HepG2 (cell line): ENCODE data around the gene ADD2. TPM values are rescaled to one million over a fixed set of nuclear protein-coding genes. Genes with fewer than 3 reads are reported as not detected.

Experiments
- ATAC-seq: fragments of 200-7000 bp; cut with Tn5 transposase; 3 replicates; pipeline ENCODE4 v1.9.1; 2020; ENCODE audit warnings: mild to moderate bottlenecking, moderate library complexity
- BruUV-seq: library from RNA; stranded (reverse); fragments of 400-500 nt; replicated peaks from 2 replicates; lab custom pipeline; 2021; lab: Mats Ljungman, UMichigan
- CTCF ChIA-PET: fragments of 300-600 bp; formaldehyde crosslinking; extraction: SDS; loops from one replicate; lab custom pipeline; 2021; ENCODE audit warnings: low total read pairs, inconsistent platforms, low intra/inter-chr PET ratio; lab: Yijun Ruan, JAX
- POLR2A ChIA-PET: fragments of 350-600 bp; sonication (Branson Sonifier 250); formaldehyde crosslinking; loops from one replicate; lab custom pipeline; 2020; ENCODE audit warnings: antibody characterized with exemption, inconsistent platforms; lab: Yijun Ruan, JAX
- DNase-seq: peaks from one replicate; pipeline ENCODE4 v3.0.0-alpha.2; 2015; ENCODE audit warnings: low spot score
- FAIRE-seq: peaks from 3 replicates; lab custom pipeline; 2011; peaks lifted over from hg19 to GRCh38; lab: Jason Lieb, UNC
- H2AFZ ChIP-seq: one replicate; pipeline ENCODE4 v1.6.1; 2011; ENCODE audit warnings: low read length, inconsistent platforms
- H3K27ac ChIP-seq: fragments of 300-600 bp; 3 replicates; pipeline ENCODE4 v1.8.0; 2011; ENCODE audit warnings: mixed run types, mild to moderate bottlenecking, mixed read lengths, low read length, inconsistent platforms; ENCODE audit not compliant: insufficient read depth; ENCODE audit errors: extremely low read length
- H3K27me3 ChIP-seq, 2 experiments: fragments of 200-600 bp in 1 of 2; 2 replicates in 1 of 2; 3 replicates in 1 of 2; pipeline versions ENCODE4 v1.6.0 to v1.8.0; 2011; ENCODE audit warnings: low read length in 2 of 2, mild to moderate bottlenecking in 2 of 2, moderate library complexity in 2 of 2, inconsistent platforms in 1 of 2; ENCODE audit not compliant: insufficient read depth in 2 of 2, control insufficient read depth in 1 of 2
- H3K36me3 ChIP-seq, 2 experiments: fragments of 200-600 bp in 1 of 2; replicated peaks in 1 of 2; 2 replicates in 1 of 2; 3 replicates in 1 of 2; pipeline versions ENCODE4 v1.5.1 to v1.8.0; 2011; ENCODE audit warnings: low read length in 2 of 2, inconsistent platforms in 1 of 2; ENCODE audit not compliant: insufficient read depth in 2 of 2, control insufficient read depth in 1 of 2
- H3K4me1 ChIP-seq: 2 replicates; pipeline ENCODE4 v1.5.1; 2012; ENCODE audit warnings: low read length, inconsistent platforms; ENCODE audit not compliant: insufficient read depth
- H3K4me2 ChIP-seq: 2 replicates; pipeline ENCODE4 v1.6.0; 2011; ENCODE audit warnings: low read depth, low read length, inconsistent platforms
- H3K4me3 ChIP-seq, 3 experiments: fragments of 200-600 bp in 1 of 3; sonication (generic), shearing (Covaris generic) in 1 of 3; replicated peaks in 1 of 3; 2 replicates each; pipeline ENCODE4 v1.5.1; 2011 to 2016; ENCODE audit warnings: low read length in 3 of 3, inconsistent platforms in 2 of 3, low read depth in 2 of 3, mild to moderate bottlenecking in 2 of 3, control low read depth in 1 of 3, mixed read lengths in 1 of 3; ENCODE audit not compliant: insufficient read depth in 1 of 3
- H3K79me2 ChIP-seq: one replicate; pipeline ENCODE4 v1.6.1; 2011; ENCODE audit warnings: low read length, inconsistent platforms; ENCODE audit not compliant: insufficient read depth
- H3K9ac ChIP-seq: 2 replicates; pipeline ENCODE4 v1.6.0; 2011; ENCODE audit warnings: mild to moderate bottlenecking, low read depth, low read length, inconsistent platforms; ENCODE audit not compliant: insufficient read depth
- H3K9me3 ChIP-seq: 2 replicates; pipeline ENCODE4 v1.5.1; 2012; ENCODE audit warnings: mild to moderate bottlenecking, low read length
- H4K20me1 ChIP-seq: 2 replicates; pipeline ENCODE4 v1.6.0; 2011; ENCODE audit warnings: inconsistent platforms, mild to moderate bottlenecking, low read length, moderate library complexity; ENCODE audit not compliant: insufficient read depth
- ATF7 ChIP-seq, 2 experiments: fragments of 450-650 bp in 1 of 2; sonication (generic) in 1 of 2; formaldehyde crosslinking in 1 of 2; IDR thresholded peaks; 2 replicates each; pipeline versions ENCODE4 v1.4.0 to v1.6.1; 2016 to 2020; ENCODE audit warnings: antibody characterized with exemption in 1 of 2, mild to moderate bottlenecking in 1 of 2, missing genetic modification reagents in 1 of 2
- ATM ChIP-seq: fragments of 450-650 bp; IDR thresholded peaks from 2 replicates; pipeline ENCODE4 v1.7.1; 2017; ENCODE audit warnings: mild to moderate bottlenecking, borderline replicate concordance
- EED ChIP-seq: sonication (generic); formaldehyde crosslinking; IDR thresholded peaks from 2 replicates; pipeline ENCODE4 v1.5.0; 2020; ENCODE audit warnings: mild to moderate bottlenecking, missing genetic modification reagents
- MED1 ChIP-seq: sonication (generic); formaldehyde crosslinking; IDR thresholded peaks from 2 replicates; pipeline ENCODE4 v1.4.0; 2020; ENCODE audit warnings: missing genetic modification reagents
- REL ChIP-seq: sonication (generic); formaldehyde crosslinking; conservative IDR thresholded peaks from 2 replicates; pipeline ENCODE4 v1.8.0; 2022; ENCODE audit warnings: mild to moderate bottlenecking, missing genetic modification reagents, moderate library complexity
- SP5 ChIP-seq: IDR thresholded peaks from 2 replicates; pipeline ENCODE4 v1.6.1; 2016; ENCODE audit warnings: low read depth, borderline replicate concordance
- TFDP1 ChIP-seq: IDR thresholded peaks from 2 replicates; pipeline ENCODE4 v1.6.1; 2016; ENCODE audit warnings: missing compliant biosample characterization, missing genetic modification reagents, borderline replicate concordance
- ZNF451 ChIP-seq: sonication (generic); formaldehyde crosslinking; IDR thresholded peaks from 2 replicates; pipeline ENCODE4 v1.5.0; 2020; ENCODE audit warnings: mild to moderate bottlenecking, missing genetic modification reagents
- ZNF550 ChIP-seq: sonication (generic); formaldehyde crosslinking; IDR thresholded peaks from 2 replicates; pipeline ENCODE4 v1.4.0; 2020; ENCODE audit warnings: mild to moderate bottlenecking, missing genetic modification reagents, borderline replicate concordance
- ZNF567 ChIP-seq: sonication (generic); formaldehyde crosslinking; IDR thresholded peaks from 2 replicates; pipeline ENCODE4 v1.8.1; 2023; ENCODE audit warnings: mild to moderate bottlenecking, missing genetic modification reagents, borderline replicate concordance
- ZNF598 ChIP-seq: sonication (generic); formaldehyde crosslinking; IDR thresholded peaks from 2 replicates; pipeline ENCODE4 v1.5.1; 2020; ENCODE audit warnings: mild to moderate bottlenecking, missing genetic modification reagents, borderline replicate concordance
- WGBS: methylation state at CpG from one replicate; pipeline ENCODE4 v1.1.6; 2017; ENCODE audit warnings: low lambda C conversion rate; 5-methylcytosine and 5-hydroxymethylcytosine counted together
- in situ Hi-C: cut with HindIII; loops from 2 replicates; pipeline ENCODE4 v1.10.0; 2017; ENCODE audit warnings: low pct_unique_long_range_greater_than_20kb; ENCODE audit not compliant: extremely low pct_ligation_motif_present
- intact Hi-C: fragments of 100-400 bp; cut with micrococcal nuclease; formaldehyde crosslinking; loops from one replicate; pipeline ENCODE4 v1.10.0; 2022; ENCODE audit not compliant: unreplicated experiment
- polyA plus RNA-seq, 8 experiments: library from polyadenylated mRNA; depleted of rRNA in 3 of 8; stranded (reverse) in 7 of 8; unstranded in 1 of 8; fragments of >200 nt; fragmentation: Illumina TruSeq in 4 of 8; extraction: Trizol in 4 of 8; gene quantifications; 2 replicates each; pipeline versions ENCODE4 v1.2.1 to v1.2.3, GENCODE V29; 2011 to 2016; ENCODE audit warnings: low read depth in 4 of 8, missing spikeins in 1 of 8, mixed read lengths in 1 of 8; ENCODE audit not compliant: insufficient read depth in 1 of 8
- total RNA-seq, 5 experiments: library from RNA; depleted of rRNA; stranded (reverse); fragments of >200 nt; fragmentation: Illumina TruSeq; extraction: Trizol; gene quantifications; 2 replicates each; pipeline ENCODE4 v1.2.3, GENCODE V29; 2016; ENCODE audit warnings: low read depth in 1 of 5
- TF ChIP-seq, protein P1 (sequence below): sonication (generic); formaldehyde crosslinking; IDR thresholded peaks from 2 replicates; pipeline ENCODE4 v1.9.0; 2021; ENCODE audit warnings: missing genetic modification reagents, borderline replicate concordance
- TF ChIP-seq, protein P2 (sequence below): IDR thresholded peaks from 2 replicates; pipeline ENCODE4 v1.6.1; 2016
- TF ChIP-seq, protein P3 (sequence below): sonication (generic); formaldehyde crosslinking; IDR thresholded peaks from 2 replicates; pipeline ENCODE4 v1.4.0; 2020; ENCODE audit warnings: missing genetic modification reagents

ADD2 gene
- total and polyA plus RNA-seq, 2 of the 13 experiments (the other 11 are each of a cell fraction or from before 2014, with no cell fraction given): 0.05 to 0.13 TPM

DNA sequence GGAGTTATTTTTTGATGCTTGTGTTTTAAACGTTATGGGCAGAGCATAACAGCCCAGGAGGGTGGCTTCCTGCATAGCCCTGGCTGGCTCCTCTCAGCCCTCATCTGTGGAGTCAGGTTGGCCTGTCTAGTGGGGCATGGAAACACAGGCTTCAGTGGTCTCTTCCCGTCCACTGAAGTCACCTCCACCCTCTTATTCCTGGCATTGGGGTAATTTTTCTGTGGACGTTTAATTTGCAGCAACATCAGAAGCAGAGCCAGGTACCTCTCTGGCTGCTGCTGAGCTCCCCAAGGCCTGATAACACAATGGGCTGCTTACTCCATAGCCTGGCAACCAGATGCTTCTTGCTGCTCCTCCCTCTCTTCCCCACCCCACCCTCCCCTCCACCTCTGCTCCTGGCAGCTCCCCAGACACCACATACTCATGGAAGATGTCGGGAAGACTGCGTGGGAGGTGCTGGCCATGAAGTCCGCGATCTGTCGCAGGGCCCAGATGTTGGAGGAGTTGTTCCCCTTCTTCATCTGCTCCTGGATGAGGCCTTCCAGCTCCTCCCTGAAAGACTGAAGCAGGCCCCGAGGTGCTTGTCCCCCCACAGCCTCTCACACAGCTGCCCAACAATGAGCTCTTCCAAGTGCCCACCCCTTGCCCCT is 64.0 kb downstream of the ADD2 start (continued):
- TF ChIP-seq, protein P1, sequence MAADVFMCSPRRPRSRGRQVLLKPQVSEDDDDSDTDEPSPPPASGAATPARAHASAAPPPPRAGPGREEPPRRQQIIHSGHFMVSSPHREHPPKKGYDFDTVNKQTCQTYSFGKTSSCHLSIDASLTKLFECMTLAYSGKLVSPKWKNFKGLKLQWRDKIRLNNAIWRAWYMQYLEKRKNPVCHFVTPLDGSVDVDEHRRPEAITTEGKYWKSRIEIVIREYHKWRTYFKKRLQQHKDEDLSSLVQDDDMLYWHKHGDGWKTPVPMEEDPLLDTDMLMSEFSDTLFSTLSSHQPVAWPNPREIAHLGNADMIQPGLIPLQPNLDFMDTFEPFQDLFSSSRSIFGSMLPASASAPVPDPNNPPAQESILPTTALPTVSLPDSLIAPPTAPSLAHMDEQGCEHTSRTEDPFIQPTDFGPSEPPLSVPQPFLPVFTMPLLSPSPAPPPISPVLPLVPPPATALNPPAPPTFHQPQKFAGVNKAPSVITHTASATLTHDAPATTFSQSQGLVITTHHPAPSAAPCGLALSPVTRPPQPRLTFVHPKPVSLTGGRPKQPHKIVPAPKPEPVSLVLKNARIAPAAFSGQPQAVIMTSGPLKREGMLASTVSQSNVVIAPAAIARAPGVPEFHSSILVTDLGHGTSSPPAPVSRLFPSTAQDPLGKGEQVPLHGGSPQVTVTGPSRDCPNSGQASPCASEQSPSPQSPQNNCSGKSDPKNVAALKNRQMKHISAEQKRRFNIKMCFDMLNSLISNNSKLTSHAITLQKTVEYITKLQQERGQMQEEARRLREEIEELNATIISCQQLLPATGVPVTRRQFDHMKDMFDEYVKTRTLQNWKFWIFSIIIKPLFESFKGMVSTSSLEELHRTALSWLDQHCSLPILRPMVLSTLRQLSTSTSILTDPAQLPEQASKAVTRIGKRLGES (CRISPR knock-in tag): no peak
- TF ChIP-seq MED1 (CRISPR knock-in tag): no peak
- TF ChIP-seq REL: no peak
- TF ChIP-seq ZNF598 (CRISPR knock-in tag): no peak
- TF ChIP-seq, protein P2, sequence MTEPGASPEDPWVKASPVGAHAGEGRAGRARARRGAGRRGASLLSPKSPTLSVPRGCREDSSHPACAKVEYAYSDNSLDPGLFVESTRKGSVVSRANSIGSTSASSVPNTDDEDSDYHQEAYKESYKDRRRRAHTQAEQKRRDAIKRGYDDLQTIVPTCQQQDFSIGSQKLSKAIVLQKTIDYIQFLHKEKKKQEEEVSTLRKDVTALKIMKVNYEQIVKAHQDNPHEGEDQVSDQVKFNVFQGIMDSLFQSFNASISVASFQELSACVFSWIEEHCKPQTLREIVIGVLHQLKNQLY (CRISPR knock-in tag): no peak
- TF ChIP-seq ATF7 (IDR thresholded peaks at IDR 0.05): no peak
- TF ChIP-seq ATF7 (CRISPR knock-in tag; IDR thresholded peaks at IDR 0.05): no peak
- TF ChIP-seq ZNF567 (CRISPR knock-in tag): no peak

GRCh38 chr2:70702711-70703395 is 65.1 kb downstream of the ADD2 start:
- no peak overlapping the region for H3K9ac ChIP-seq
- 23% methylated on average over 8 of the region's 8 CpGs for WGBS
- intact Hi-C loops: no loop called here
- TF ChIP-seq, protein P3, sequence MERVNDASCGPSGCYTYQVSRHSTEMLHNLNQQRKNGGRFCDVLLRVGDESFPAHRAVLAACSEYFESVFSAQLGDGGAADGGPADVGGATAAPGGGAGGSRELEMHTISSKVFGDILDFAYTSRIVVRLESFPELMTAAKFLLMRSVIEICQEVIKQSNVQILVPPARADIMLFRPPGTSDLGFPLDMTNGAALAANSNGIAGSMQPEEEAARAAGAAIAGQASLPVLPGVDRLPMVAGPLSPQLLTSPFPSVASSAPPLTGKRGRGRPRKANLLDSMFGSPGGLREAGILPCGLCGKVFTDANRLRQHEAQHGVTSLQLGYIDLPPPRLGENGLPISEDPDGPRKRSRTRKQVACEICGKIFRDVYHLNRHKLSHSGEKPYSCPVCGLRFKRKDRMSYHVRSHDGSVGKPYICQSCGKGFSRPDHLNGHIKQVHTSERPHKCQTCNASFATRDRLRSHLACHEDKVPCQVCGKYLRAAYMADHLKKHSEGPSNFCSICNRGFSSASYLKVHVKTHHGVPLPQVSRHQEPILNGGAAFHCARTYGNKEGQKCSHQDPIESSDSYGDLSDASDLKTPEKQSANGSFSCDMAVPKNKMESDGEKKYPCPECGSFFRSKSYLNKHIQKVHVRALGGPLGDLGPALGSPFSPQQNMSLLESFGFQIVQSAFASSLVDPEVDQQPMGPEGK (CRISPR knock-in tag): no peak
- TF ChIP-seq TFDP1 (CRISPR knock-in tag): no peak
- no peak for TF ChIP-seq EED (CRISPR knock-in tag)
- no peak for TF ChIP-seq ZNF550 (CRISPR knock-in tag)
- TF ChIP-seq ATM: no peak
- no peak for TF ChIP-seq SP5 (CRISPR knock-in tag)
- TF ChIP-seq ZNF451: no peak

More at GRCh38 chr2:70702711-70703395, 65.1 kb downstream of the ADD2 start:
- no peak overlapping the region for H3K4me2 ChIP-seq
- no peaks in the 10 kb centered on the region for H3K36me3 ChIP-seq
- H3K27ac ChIP-seq: no peak overlapping the region
- H3K4me1 ChIP-seq: peaks cover 2% of the 10 kb centered on the region; the same call in 1 of the 2 replicates
- no peak for ATAC-seq
- no peak for FAIRE-seq
- H3K4me3 ChIP-seq: no peak overlapping the region
- H3K9me3 ChIP-seq: no peaks in the 10 kb centered on the region
- no peak overlapping the region for H2AFZ ChIP-seq
- H3K27me3 ChIP-seq: peaks cover 8 to 14% of the 10 kb centered on the region in 2 experiments; a peak in 3 of 5 replicates
- no TSS peak for BruUV-seq
- POLR2A ChIA-PET: no interaction called here
- H4K20me1 ChIP-seq: no peaks in the 10 kb centered on the region
- CTCF ChIA-PET: no interaction called here
- H3K79me2 ChIP-seq: no peaks in the 10 kb centered on the region
- DNase-seq: no peak
- in situ Hi-C loops: no loop called here
